OCI-LY7 (cell line): ENCODE results near the gene SETBP1. TPM values are rescaled to one million over a fixed set of nuclear protein-coding genes. Genes with fewer than 3 reads are reported as not detected.

Experiments used
- BruUV-seq: library from RNA; stranded (reverse); fragments of 400-500 nt; replicated peaks from 2 replicates; lab custom pipeline; 2021; lab: Mats Ljungman, UMichigan
- CTCF ChIA-PET: fragments of 300-600 bp; sonication (Branson Sonifier 250); formaldehyde crosslinking; loops from one replicate; lab custom pipeline; 2022; ENCODE audit warnings: antibody characterized with exemption; ENCODE audit not compliant: unreplicated experiment; lab: Charles Lee
- POLR2A ChIA-PET: fragments of 300-600 bp; sonication (Branson Sonifier 250); formaldehyde crosslinking; loops from one replicate; lab custom pipeline; 2022; ENCODE audit warnings: antibody characterized with exemption; lab: Charles Lee
- DNase-seq: peaks from one replicate; pipeline ENCODE4 v3.0.0-alpha.2; 2015; ENCODE audit warnings: low spot score
- H2AFZ ChIP-seq: fragments of 200-600 bp; sonication (generic), shearing (Covaris generic); 2 replicates; pipeline ENCODE4 v1.6.1; 2014; ENCODE audit warnings: mild to moderate bottlenecking, antibody characterized with exemption, low read length, moderate library complexity
- H3K27ac ChIP-seq: fragments of 200-600 bp; sonication (generic); 2 replicates; pipeline ENCODE4 v1.5.1; 2014; ENCODE audit warnings: mixed run types, low read depth, mild to moderate bottlenecking, moderate library complexity, low read length, inconsistent platforms; ENCODE audit not compliant: poor library complexity, severe bottlenecking
- H3K36me3 ChIP-seq: fragments of 200-600 bp; sonication (generic); 2 replicates; pipeline ENCODE4 v1.6.1; 2014; ENCODE audit warnings: mild to moderate bottlenecking, antibody characterized with exemption, low read length, moderate library complexity, mixed read lengths; ENCODE audit not compliant: insufficient read depth
- H3K4me1 ChIP-seq: fragments of 200-600 bp; sonication (generic); 2 replicates; pipeline ENCODE4 v1.5.1; 2014; ENCODE audit warnings: mild to moderate bottlenecking, low read length; ENCODE audit not compliant: insufficient read depth, poor library complexity, severe bottlenecking
- H3K4me2 ChIP-seq: fragments of 200-600 bp; sonication (generic); 2 replicates; pipeline ENCODE4 v1.6.1; 2014; ENCODE audit warnings: mild to moderate bottlenecking, low read length
- H3K4me3 ChIP-seq: fragments of 200-600 bp; sonication (generic); 2 replicates; pipeline ENCODE4 v1.5.1; 2014; ENCODE audit warnings: mild to moderate bottlenecking, low read depth, low read length; ENCODE audit not compliant: poor library complexity, severe bottlenecking
- H3K79me2 ChIP-seq: fragments of 200-600 bp; sonication (generic); 2 replicates; pipeline ENCODE4 v1.6.1; 2016; ENCODE audit warnings: low read depth, mild to moderate bottlenecking, low read length, moderate library complexity, mixed read lengths; ENCODE audit not compliant: insufficient read depth
- H3K9me2 ChIP-seq: fragments of 200-600 bp; sonication (generic); 2 replicates; pipeline ENCODE4 v1.6.1; 2016; ENCODE audit warnings: mild to moderate bottlenecking, low read length, mixed read lengths; ENCODE audit not compliant: insufficient read depth
- H3K9me3 ChIP-seq: fragments of 200-600 bp; sonication (generic); 2 replicates; pipeline ENCODE4 v1.6.1; 2014; ENCODE audit warnings: mild to moderate bottlenecking, mixed run types, low read length, mixed read lengths
- H4K20me1 ChIP-seq: fragments of 200-600 bp; sonication (generic); 2 replicates; pipeline ENCODE4 v1.6.1; 2014; ENCODE audit warnings: mild to moderate bottlenecking, antibody characterized with exemption, low read length, moderate library complexity, mixed read lengths; ENCODE audit not compliant: insufficient read depth
- CTCF ChIP-seq: fragments of 200-600 bp; sonication (generic); conservative IDR thresholded peaks from 2 replicates; pipeline ENCODE4 v1.5.1; 2014; ENCODE audit warnings: mild to moderate bottlenecking, antibody characterized with exemption, low read length, moderate library complexity, mixed read lengths
- EZH2phosphoT487 ChIP-seq: fragments of 200-600 bp; sonication (generic); IDR thresholded peaks from 2 replicates; pipeline ENCODE4 v1.6.1; 2018; ENCODE audit warnings: low read depth, borderline replicate concordance, mild to moderate bottlenecking, mixed run types, antibody characterized with exemption, low read length, moderate library complexity, mixed read lengths
- intact Hi-C: fragments of 100-400 bp; cut with micrococcal nuclease; formaldehyde crosslinking; loops from one replicate; pipeline ENCODE4 v1.10.0; 2022; ENCODE audit not compliant: unreplicated experiment
- total RNA-seq, 2 experiments: library from RNA; depleted of rRNA in 1 of 2; stranded (reverse); fragments of >200 nt in 1 of 2; shearing (Covaris generic) in 1 of 2; gene quantifications; 2 replicates each; pipeline ENCODE4 v1.2.3, GENCODE V29; 2014 to 2022

Gene SETBP1
- total RNA-seq, 2 experiments from 2014 or later = 2.6 to 9.1 TPM

GRCh38 chr18:45084206-45084605 lies 403.5 kb downstream of the SETBP1 start:
- peaks cover 4% of the 10 kb centered on the region for H3K4me1 ChIP-seq
- intact Hi-C loops = no loop called here
- H3K4me3 ChIP-seq = no peak overlapping the region
- H4K20me1 ChIP-seq = no peaks in the 10 kb centered on the region
- no peak overlapping the region for H3K4me2 ChIP-seq
- no peak overlapping the region for H2AFZ ChIP-seq
- TF ChIP-seq EZH2phosphoT487 (no peak), CTCF (no peak)
- no peak overlapping the region for H3K27ac ChIP-seq
- H3K9me3 ChIP-seq = no peaks in the 10 kb centered on the region
- H3K9me2 ChIP-seq = no peaks in the 10 kb centered on the region
- DNase-seq = no peak
- POLR2A ChIA-PET = no interaction called here
- no peaks in the 10 kb centered on the region for H3K36me3 ChIP-seq
- CTCF ChIA-PET = no interaction called here
- H3K79me2 ChIP-seq = no peaks in the 10 kb centered on the region
- BruUV-seq = no TSS peak

GRCh38 chr18:45085916-45086624 lies 405.4 kb downstream of the SETBP1 start:
- CTCF ChIA-PET = interaction anchor here (1.6 kb wide), 1 partner anchor 127 kb away, joined by 4 read pairs; no protein-coding TSS in a partner anchor
- H3K4me1 ChIP-seq = peaks cover 4% of the 10 kb centered on the region
- no TSS peak for BruUV-seq
- no peaks in the 10 kb centered on the region for H3K36me3 ChIP-seq
- no peaks in the 10 kb centered on the region for H4K20me1 ChIP-seq
- H3K27ac ChIP-seq = no peak overlapping the region
- H2AFZ ChIP-seq = no peak overlapping the region
- POLR2A ChIA-PET = no interaction called here
- TF ChIP-seq EZH2phosphoT487 = no peak
- TF ChIP-seq CTCF = no peak
- H3K9me2 ChIP-seq = no peaks in the 10 kb centered on the region
- H3K79me2 ChIP-seq = no peaks in the 10 kb centered on the region
- no peaks in the 10 kb centered on the region for H3K9me3 ChIP-seq
- no peak for DNase-seq
- H3K4me2 ChIP-seq = no peak overlapping the region
- intact Hi-C loops = loop anchor here (5.0 kb wide), 1 partner anchor 126 kb away; no protein-coding TSS in a partner anchor
- no peak overlapping the region for H3K4me3 ChIP-seq

GRCh38 chr18:45086777-45087176 lies 406.1 kb downstream of the SETBP1 start:
- TF ChIP-seq EZH2phosphoT487 = no peak
- no peak; the same call in 1 of the 2 replicates for TF ChIP-seq CTCF
- H3K9me2 ChIP-seq = no peaks in the 10 kb centered on the region
- ChIA-PET CTCF (interaction anchor here (1.6 kb wide), 1 partner anchor 126 kb away, joined by 4 read pairs; no protein-coding TSS in a partner anchor), POLR2A (no interaction called here)
- BruUV-seq = no TSS peak
- DNase-seq = no peak
- no peak overlapping the region for H3K4me2 ChIP-seq
- H3K79me2 ChIP-seq = no peaks in the 10 kb centered on the region
- H3K4me1 ChIP-seq = peaks cover 1% of the 10 kb centered on the region
- intact Hi-C loops = loop anchor here (5.0 kb wide), 1 partner anchor 126 kb away; no protein-coding TSS in a partner anchor
- H3K9me3 ChIP-seq = no peaks in the 10 kb centered on the region
- no peaks in the 10 kb centered on the region for H4K20me1 ChIP-seq
- H3K36me3 ChIP-seq = no peaks in the 10 kb centered on the region
- no peak overlapping the region for H3K27ac ChIP-seq
- H3K4me3 ChIP-seq = no peak overlapping the region
- no peak overlapping the region for H2AFZ ChIP-seq
